Measurements from ENCODE around the gene MGAT2.

GRCh38 chr14:49594347-49595091 lies 26.1 kb upstream of the MGAT2 start:
- TF ChIP-seq CTCF (IDR thresholded peaks at IDR 0.05 in 4 of 5, conservative IDR thresholded peaks at IDR 0.05 in 1 of 5) = no peak
- TF ChIP-seq POLR2A (IDR thresholded peaks at IDR 0.05) = no peak
